CD4-positive, alpha-beta T cell (primary cell): ENCODE data around the gene ZBTB7C. TPM values are rescaled to one million over a fixed set of nuclear protein-coding genes. Genes with fewer than 3 reads are reported as not detected.

Experiments
- ATAC-seq: fragments of 200-7000 bp; cut with Tn5 transposase; one replicate; pipeline ENCODE4 v1.10.0; 2022; ENCODE audit warnings: mild to moderate bottlenecking; ENCODE audit not compliant: poor library complexity
- CTCF ChIA-PET: fragments of 350-600 bp; sonication (Branson Sonifier 250); formaldehyde crosslinking; loops from one replicate; lab custom pipeline; 2021; ENCODE audit warnings: antibody characterized with exemption, inconsistent platforms; lab: Charles Lee
- POLR2A ChIA-PET: fragments of 350-600 bp; sonication (Branson Sonifier 250); formaldehyde crosslinking; loops from one replicate; lab custom pipeline; 2021; ENCODE audit warnings: antibody characterized with exemption, inconsistent platforms; lab: Charles Lee
- DNase-seq, 14 experiments: peaks; one replicate each; pipeline ENCODE4 v3.0.0-alpha.2; 2013 to 2020; ENCODE audit warnings: mixed read lengths in 2 of 14
- H3K27ac ChIP-seq, 2 donors: one replicate each; pipeline versions ENCODE4 v1.5.1 to v1.7.0; 2013; ENCODE audit warnings: low read length in 2 of 2, low read depth in 1 of 2, mild to moderate bottlenecking in 1 of 2
- H3K27me3 ChIP-seq, 2 experiments: 1 replicate in 1 of 2; 2 replicates in 1 of 2; pipeline versions ENCODE4 v1.6.1 to v1.7.0; 2013; ENCODE audit warnings: low read length in 2 of 2, control low read depth in 1 of 2, mild to moderate bottlenecking in 1 of 2, moderate library complexity in 1 of 2; ENCODE audit not compliant: insufficient read depth in 2 of 2, control insufficient read depth in 1 of 2
- H3K36me3 ChIP-seq: one replicate; pipeline ENCODE4 v1.6.1; 2013; ENCODE audit warnings: low read length, control low read depth; ENCODE audit not compliant: insufficient read depth
- H3K4me1 ChIP-seq: one replicate; pipeline ENCODE4 v1.6.1; 2013; ENCODE audit warnings: low read length, control low read depth; ENCODE audit not compliant: insufficient read depth
- H3K4me3 ChIP-seq: one replicate; pipeline ENCODE4 v1.5.1; 2013; ENCODE audit warnings: mild to moderate bottlenecking, low read length, moderate library complexity
- H3K9me3 ChIP-seq, 2 experiments: 1 replicate in 1 of 2; 2 replicates in 1 of 2; pipeline versions ENCODE4 v1.6.1 to v1.7.0; 2013; ENCODE audit warnings: low read length in 2 of 2, mild to moderate bottlenecking in 2 of 2, control low read depth in 1 of 2, moderate library complexity in 1 of 2; ENCODE audit not compliant: control insufficient read depth in 1 of 2, insufficient read depth in 1 of 2
- H3K27ac Mint-ChIP-seq: one replicate; pipeline ENCODE4 v1.8.0; 2020; ENCODE audit warnings: mixed read lengths
- H3K27me3 Mint-ChIP-seq: one replicate; pipeline ENCODE4 v1.8.0; 2021; ENCODE audit warnings: mixed read lengths
- H3K36me3 Mint-ChIP-seq: one replicate; pipeline ENCODE4 v1.8.0; 2021; ENCODE audit warnings: low read depth, mixed read lengths
- H3K4me1 Mint-ChIP-seq: one replicate; pipeline ENCODE4 v1.8.0; 2021; ENCODE audit warnings: low read depth, mixed read lengths
- H3K4me3 Mint-ChIP-seq: one replicate; pipeline ENCODE4 v1.8.0; 2020; ENCODE audit warnings: mild to moderate bottlenecking, mixed read lengths
- H3K9me3 Mint-ChIP-seq: one replicate; pipeline ENCODE4 v1.8.0; 2020; ENCODE audit warnings: mixed read lengths
- intact Hi-C, 2 experiments: fragments of 100-400 bp; cut with DNase I in 1 of 2; cut with micrococcal nuclease in 1 of 2; formaldehyde crosslinking; loops; one replicate each; pipeline versions ENCODE4 v1.15.1 to v1.9.0; 2023 to 2025; cut with DNase I, micrococcal nuclease
- total RNA-seq, 174 experiments: library from RNA in 2 of 174; stranded (reverse) in 2 of 174; gene quantifications; one replicate each; pipeline ENCODE4 v1.2.3 and lab custom pipeline; 2021 to 2026
- TF ChIP-seq, protein P1 (sequence below): fragments of 200-600 bp; IDR thresholded peaks from one replicate; pipeline ENCODE4 v1.8.0; 2022; ENCODE audit warnings: antibody characterized with exemption, mild to moderate bottlenecking

Gene ZBTB7C
- total RNA-seq, 2 experiments from 2014 or later: not detected

DNA sequence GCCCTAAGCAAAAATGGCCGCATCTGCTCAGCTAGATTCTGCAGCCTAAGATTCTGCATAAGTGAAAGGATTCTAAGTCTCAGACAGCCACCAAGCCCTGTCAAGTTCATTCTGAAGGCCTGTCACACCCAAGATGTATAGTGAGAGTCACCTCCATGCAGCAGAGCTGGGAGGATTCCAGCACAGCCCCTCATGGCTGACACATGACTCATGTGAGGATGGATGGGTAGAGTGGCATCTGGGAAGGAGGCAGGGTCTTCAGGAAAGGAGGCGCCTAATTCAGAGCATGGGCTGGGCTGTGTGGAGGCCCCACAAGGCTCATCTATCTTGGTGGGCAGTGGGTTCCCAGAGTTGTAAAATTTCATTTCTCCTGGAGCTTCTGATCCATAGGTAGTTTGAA is 41.5 kb upstream of the ZBTB7C start:
- Histone ChIP-seq H3K4me3 (no peak overlapping the region), H3K27ac (no peak overlapping the region), H3K9me3 (no peaks in the 10 kb centered on the region), H3K36me3 (no peaks in the 10 kb centered on the region), H3K27me3 (peaks cover 16 to 24% of the 10 kb centered on the region in 2 experiments), H3K4me1 (peaks cover 22% of the 10 kb centered on the region)
- no peaks in the 10 kb centered on the region for H3K9me3 Mint-ChIP-seq
- TF ChIP-seq, protein P1, sequence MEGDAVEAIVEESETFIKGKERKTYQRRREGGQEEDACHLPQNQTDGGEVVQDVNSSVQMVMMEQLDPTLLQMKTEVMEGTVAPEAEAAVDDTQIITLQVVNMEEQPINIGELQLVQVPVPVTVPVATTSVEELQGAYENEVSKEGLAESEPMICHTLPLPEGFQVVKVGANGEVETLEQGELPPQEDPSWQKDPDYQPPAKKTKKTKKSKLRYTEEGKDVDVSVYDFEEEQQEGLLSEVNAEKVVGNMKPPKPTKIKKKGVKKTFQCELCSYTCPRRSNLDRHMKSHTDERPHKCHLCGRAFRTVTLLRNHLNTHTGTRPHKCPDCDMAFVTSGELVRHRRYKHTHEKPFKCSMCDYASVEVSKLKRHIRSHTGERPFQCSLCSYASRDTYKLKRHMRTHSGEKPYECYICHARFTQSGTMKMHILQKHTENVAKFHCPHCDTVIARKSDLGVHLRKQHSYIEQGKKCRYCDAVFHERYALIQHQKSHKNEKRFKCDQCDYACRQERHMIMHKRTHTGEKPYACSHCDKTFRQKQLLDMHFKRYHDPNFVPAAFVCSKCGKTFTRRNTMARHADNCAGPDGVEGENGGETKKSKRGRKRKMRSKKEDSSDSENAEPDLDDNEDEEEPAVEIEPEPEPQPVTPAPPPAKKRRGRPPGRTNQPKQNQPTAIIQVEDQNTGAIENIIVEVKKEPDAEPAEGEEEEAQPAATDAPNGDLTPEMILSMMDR: no peak
- no peak overlapping the region for H3K27ac Mint-ChIP-seq
- intact Hi-C loops: no loop called here
- H3K36me3 Mint-ChIP-seq: no peaks in the 10 kb centered on the region
- H3K4me3 Mint-ChIP-seq: no peak overlapping the region
- H3K27me3 Mint-ChIP-seq: peaks cover 72% of the 10 kb centered on the region
- ChIA-PET POLR2A (no interaction called here), CTCF (no interaction called here)
- DNase-seq (no peak), ATAC-seq (no peak)
- H3K4me1 Mint-ChIP-seq: peaks cover 28% of the 10 kb centered on the region

DNA sequence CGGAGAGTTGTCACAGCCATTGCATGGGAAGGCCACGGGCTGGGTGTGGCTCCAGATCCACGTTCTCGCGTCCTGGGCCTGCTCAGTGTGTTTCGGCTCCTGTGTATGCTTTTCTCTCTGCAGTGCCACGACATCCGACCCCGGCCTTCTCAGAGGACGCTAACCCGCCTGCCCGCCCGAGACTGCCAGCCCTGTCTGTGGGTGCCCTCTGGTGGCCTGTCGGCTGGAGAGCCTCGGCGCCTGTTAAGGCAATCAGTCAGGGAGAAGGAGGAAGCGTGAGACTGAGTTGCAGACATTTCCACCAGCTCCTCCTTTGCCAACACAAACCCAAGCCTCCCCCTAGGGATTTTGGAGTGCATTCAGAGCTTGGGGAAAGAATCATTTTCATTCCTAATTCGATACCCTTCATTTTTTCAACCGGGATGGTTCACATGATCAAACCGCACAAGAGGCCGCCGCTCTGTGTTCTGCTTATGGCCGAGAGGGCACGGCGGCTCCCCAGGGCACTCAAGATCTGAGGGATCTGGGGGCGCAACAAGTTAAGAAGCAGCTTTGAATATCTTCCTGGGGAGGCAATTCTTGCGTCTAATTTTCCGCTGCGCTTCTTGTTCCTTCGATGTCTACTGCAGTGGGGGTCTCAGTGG is 37.5 kb upstream of the ZBTB7C start:
- no peaks in the 10 kb centered on the region for H3K36me3 Mint-ChIP-seq
- H3K4me3 ChIP-seq: no peak overlapping the region
- H3K27ac Mint-ChIP-seq: no peak overlapping the region
- H3K9me3 Mint-ChIP-seq: no peaks in the 10 kb centered on the region
- H3K4me3 Mint-ChIP-seq: no peak overlapping the region
- H3K4me1 Mint-ChIP-seq: peaks cover 11% of the 10 kb centered on the region
- TF ChIP-seq, protein P1: peak; percentile 66
- H3K4me1 ChIP-seq: peaks cover 6% of the 10 kb centered on the region
- POLR2A ChIA-PET: interaction anchor here (0.6 kb wide), 1 partner anchor 544 kb away, joined by 3 read pairs; no protein-coding TSS in a partner anchor
- intact Hi-C loops: loop anchor here (1.0 to 10.0 kb wide), 4 partner anchors 218 to 674 kb away; no protein-coding TSS in a partner anchor
- CTCF ChIA-PET: interaction anchor here (1.2 kb wide), 1 partner anchor 10 kb away, joined by 4 read pairs; no protein-coding TSS in a partner anchor
- no peak overlapping the region for H3K27ac ChIP-seq
- peak; percentile 46 to 76 (median 61) for DNase-seq
- H3K27me3 ChIP-seq: peaks cover 3 to 4% of the 10 kb centered on the region in 2 experiments
- peaks cover 71% of the 10 kb centered on the region for H3K27me3 Mint-ChIP-seq
- peak; percentile 73 for ATAC-seq
- H3K9me3 ChIP-seq: no peaks in the 10 kb centered on the region
- H3K36me3 ChIP-seq: no peaks in the 10 kb centered on the region

DNA sequence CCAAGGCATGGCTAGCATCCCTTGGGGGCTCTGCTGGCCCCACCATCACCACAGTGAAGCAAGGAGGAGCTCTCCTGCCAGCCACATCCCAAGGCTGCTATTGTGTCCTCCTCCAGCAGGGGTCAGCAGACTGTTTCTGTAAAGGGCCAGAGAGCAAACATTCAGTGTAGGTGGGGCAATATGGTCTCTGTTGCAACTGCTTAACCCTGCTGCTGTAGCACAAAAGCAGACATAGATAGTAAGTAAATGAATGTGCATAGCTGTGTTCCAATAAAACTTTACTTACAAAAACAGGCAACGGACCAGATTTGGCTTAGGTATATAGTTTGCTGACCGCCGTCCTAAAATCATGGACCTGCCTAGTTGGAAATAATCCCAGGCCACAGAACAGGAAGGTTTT is 36.4 kb upstream of the ZBTB7C start:
- ATAC-seq (peak; percentile 82), DNase-seq (peak; percentile 49 to 80 (median 64))
- Mint-ChIP-seq H3K4me1 (peaks cover 11% of the 10 kb centered on the region), H3K9me3 (no peaks in the 10 kb centered on the region), H3K36me3 (no peaks in the 10 kb centered on the region), H3K4me3 (no peak overlapping the region), H3K27me3 (peaks cover 67% of the 10 kb centered on the region), H3K27ac (no peak overlapping the region)
- no peak overlapping the region for H3K27ac ChIP-seq
- ChIA-PET POLR2A (no interaction called here), CTCF (interaction anchor here (0.6 to 2.1 kb wide), 6 partner anchors 8 to 119 kb away, joined by 3 to 10 read pairs (median 5); no protein-coding TSS in a partner anchor)
- H3K9me3 ChIP-seq: no peaks in the 10 kb centered on the region
- H3K4me1 ChIP-seq: peaks cover 6% of the 10 kb centered on the region
- intact Hi-C loops: loop anchor here in 1 of 2 experiments (2.0 to 10.0 kb wide), 4 partner anchors 19 to 673 kb away; no protein-coding TSS in a partner anchor
- peaks cover 9 to 14% of the 10 kb centered on the region in 2 experiments for H3K27me3 ChIP-seq
- H3K4me3 ChIP-seq: no peak overlapping the region
- no peaks in the 10 kb centered on the region for H3K36me3 ChIP-seq
- TF ChIP-seq, protein P1: peak; percentile 83
